Measurements from ENCODE around the gene RUNX1. TPM values are rescaled to one million over a fixed set of nuclear protein-coding genes. Genes with fewer than 3 reads are reported as not detected.

Gene RUNX1
- polyA plus RNA-seq, 1 experiment, result 20.9 TPM

GRCh38 chr21:34821717-34822116 is 227.4 kb downstream of the RUNX1 start:
- DNase-seq (ENCODE audit: low read depth, low spot score), result no peak
- no peaks in the 10 kb centered on the region; the same call in 1 of the 2 replicates for H3K9me3 ChIP-seq (ENCODE audit: control insufficient read depth, insufficient read depth, low read length)
- H3K27ac ChIP-seq (ENCODE audit: low read depth, low read length), result no peak overlapping the region
- TF ChIP-seq CTCF (IDR thresholded peaks at IDR 0.05; ENCODE audit: low read depth, low read length), result no peak
- ChIA-PET POLR2A (interaction anchor here (0.6 kb wide), 1 partner anchor 31 kb away, joined by 3 read pairs; no protein-coding TSS in a partner anchor), CTCF (no interaction called here)
- H3K27me3 ChIP-seq (ENCODE audit: control insufficient read depth, insufficient read depth, low read length), result no peaks in the 10 kb centered on the region
- no peak overlapping the region for H3K4me3 ChIP-seq (ENCODE audit: low read depth, low read length)

GRCh38 chr21:34820051-34820450 is 229.1 kb downstream of the RUNX1 start:
- ChIA-PET CTCF (no interaction called here), POLR2A (no interaction called here)
- DNase-seq (ENCODE audit: low read depth, low spot score), result no peak
- Histone ChIP-seq H3K27ac (ENCODE audit: low read depth, low read length) (no peak overlapping the region), H3K27me3 (ENCODE audit: control insufficient read depth, insufficient read depth, low read length) (no peaks in the 10 kb centered on the region), H3K4me3 (ENCODE audit: low read depth, low read length) (no peak overlapping the region), H3K9me3 (ENCODE audit: control insufficient read depth, insufficient read depth, low read length) (no peaks in the 10 kb centered on the region; the same call in 1 of the 2 replicates)
- no peak for TF ChIP-seq CTCF (IDR thresholded peaks at IDR 0.05; ENCODE audit: low read depth, low read length)

- Histone ChIP-seq H3K27ac (ENCODE audit: low read depth, low read length) (no peak overlapping the region), H3K4me3 (ENCODE audit: low read depth, low read length) (no peak overlapping the region), H3K9me3 (ENCODE audit: control insufficient read depth, insufficient read depth, low read length) (no peaks in the 10 kb centered on the region; the same call in 1 of the 2 replicates), H3K27me3 (ENCODE audit: control insufficient read depth, insufficient read depth, low read length) (no peaks in the 10 kb centered on the region)
- CTCF ChIA-PET, result no interaction called here
- no peak for TF ChIP-seq CTCF (IDR thresholded peaks at IDR 0.05; ENCODE audit: low read depth, low read length)
- DNase-seq (ENCODE audit: low read depth, low spot score), result no peak
- POLR2A ChIA-PET, result no interaction called here
These were observed 229.6 kb downstream of the RUNX1 start for GRCh38 chr21:34819357-34819999.

- no peak for DNase-seq (ENCODE audit: low read depth, low spot score)
- no peak for TF ChIP-seq CTCF (IDR thresholded peaks at IDR 0.05; ENCODE audit: low read depth, low read length)
- no peaks in the 10 kb centered on the region for H3K27me3 ChIP-seq (ENCODE audit: control insufficient read depth, insufficient read depth, low read length)
- ChIA-PET CTCF (interaction anchor here (1.3 to 1.4 kb wide), 2 partner anchors 73 to 126 kb away, joined by 3 to 4 read pairs; no protein-coding TSS in a partner anchor), POLR2A (interaction anchor here (1.1 kb wide), 1 partner anchor 73 kb away, joined by 5 read pairs; no protein-coding TSS in a partner anchor)
- H3K27ac ChIP-seq (ENCODE audit: low read depth, low read length), result no peak overlapping the region
- no peak overlapping the region for H3K4me3 ChIP-seq (ENCODE audit: low read depth, low read length)
- no peaks in the 10 kb centered on the region; the same call in 1 of the 2 replicates for H3K9me3 ChIP-seq (ENCODE audit: control insufficient read depth, insufficient read depth, low read length)
These were observed 230.4 kb downstream of the RUNX1 start for GRCh38 chr21:34818662-34819158.

Data from AG04450 (cell line).